H1 (cell line): ENCODE data around the gene C18orf54.

ENCODE experiments used
- CBX8 ChIP-seq: fragments of 300-800, 300-1000 bp; sonication (generic); IDR thresholded peaks from 2 replicates; pipeline ENCODE4 v1.7.1; 2016; ENCODE audit warnings: low read depth, low read length, borderline replicate concordance
- CHD2 ChIP-seq: IDR thresholded peaks from 2 replicates; pipeline ENCODE4 v1.6.1; 2012; ENCODE audit warnings: low read length, improper control_type of control experiment
- CTCF ChIP-seq, 3 experiments: IDR thresholded peaks; 1 replicate in 2 of 3; 2 replicates in 1 of 3; pipeline versions ENCODE4 v1.5.1 to v1.6.1; 2011; ENCODE audit warnings: low read length in 3 of 3, mild to moderate bottlenecking in 3 of 3, inconsistent platforms in 2 of 3, low read depth in 1 of 3, moderate library complexity in 1 of 3; ENCODE audit not compliant: insufficient read depth in 1 of 3; ENCODE audit errors: control extremely low read depth in 1 of 3
- HDAC2 ChIP-seq, 2 experiments: fragments of 300-600 bp in 1 of 2; sonication (generic) in 1 of 2; IDR thresholded peaks; 2 replicates each; pipeline ENCODE4 v1.6.1; 2011 to 2012; ENCODE audit warnings: low read depth in 2 of 2, low read length in 2 of 2, mild to moderate bottlenecking in 2 of 2, moderate library complexity in 2 of 2, borderline replicate concordance in 1 of 2, inconsistent platforms in 1 of 2
- RFX5 ChIP-seq: IDR thresholded peaks from 2 replicates; pipeline ENCODE4 v1.6.1; 2011; ENCODE audit warnings: low read depth, low read length, improper control_type of control experiment, borderline replicate concordance
- TAF1 ChIP-seq: IDR thresholded peaks from 2 replicates; pipeline ENCODE4 v1.6.1; 2011; ENCODE audit warnings: mild to moderate bottlenecking, low read depth, low read length
- USF2 ChIP-seq: IDR thresholded peaks from 2 replicates; pipeline ENCODE4 v1.6.1; 2011; ENCODE audit warnings: low read length, improper control_type of control experiment

DNA sequence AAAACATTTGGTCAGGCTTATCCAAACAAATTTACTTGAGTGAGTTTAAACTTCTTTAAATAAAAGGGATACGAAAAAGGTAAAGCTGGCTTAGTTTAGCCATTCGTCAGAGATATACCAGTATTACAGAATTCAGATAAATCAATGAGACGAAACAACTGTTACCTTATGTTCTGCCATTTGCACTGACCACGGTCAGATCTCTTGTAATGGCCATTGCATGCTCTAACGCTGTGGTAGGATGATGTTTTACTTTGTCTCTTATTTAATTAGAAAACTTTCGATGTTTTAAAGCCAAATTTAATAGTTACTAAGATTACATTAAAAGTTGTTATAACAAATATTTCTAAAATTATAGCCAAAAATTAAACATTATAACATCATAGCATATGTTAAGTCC, 1.5 kb downstream of the C18orf54 start:
- no peak for TF ChIP-seq CTCF (IDR thresholded peaks at IDR 0.05; ENCODE audit: control extremely low read depth in 1 of 3, insufficient read depth in 1 of 3, low read depth in 1 of 3, low read length in 3 of 3)
- no peak for TF ChIP-seq USF2
- no peak for TF ChIP-seq HDAC2 (IDR thresholded peaks at IDR 0.05; ENCODE audit: borderline replicate concordance in 1 of 2, low read depth in 2 of 2, low read length in 2 of 2)
- TF ChIP-seq TAF1 = no peak
- TF ChIP-seq CBX8 = no peak
- no peak for TF ChIP-seq CHD2
- no peak for TF ChIP-seq RFX5
